ENCODE measurements around the gene MIEF2.

The MIEF2 gene

GRCh38 chr17:18262641-18263040 is 2.2 kb downstream of the MIEF2 start:
- no peak overlapping the region for H3K27ac ChIP-seq
- no peak for TF ChIP-seq ZFX (IDR thresholded peaks at IDR 0.05)
- no peak for TF ChIP-seq CTCF (conservative IDR thresholded peaks at IDR 0.05)

GRCh38 chr17:18263885-18264682 is 3.6 kb downstream of the MIEF2 start:
- TF ChIP-seq CTCF (conservative IDR thresholded peaks at IDR 0.05) (no peak), ZFX (IDR thresholded peaks at IDR 0.05) (no peak)
- no peak overlapping the region for H3K27ac ChIP-seq

GRCh38 chr17:18267366-18267765 is 6.9 kb downstream of the MIEF2 start:
- H3K27ac ChIP-seq = no peak overlapping the region
- TF ChIP-seq ZFX (IDR thresholded peaks at IDR 0.05) (no peak), CTCF (conservative IDR thresholded peaks at IDR 0.05) (no peak)

- H3K27ac ChIP-seq = no peak overlapping the region
- TF ChIP-seq CTCF (conservative IDR thresholded peaks at IDR 0.05) (no peak), ZFX (IDR thresholded peaks at IDR 0.05) (no peak)
Observed at GRCh38 chr17:18267927-18268711, 7.7 kb downstream of the MIEF2 start.

- H3K27ac ChIP-seq = no peak overlapping the region
- TF ChIP-seq CTCF (conservative IDR thresholded peaks at IDR 0.05) (no peak), ZFX (IDR thresholded peaks at IDR 0.05) (no peak)
Observed at GRCh38 chr17:18270046-18270931, 9.8 kb downstream of the MIEF2 start.

- no peak overlapping the region for H3K27ac ChIP-seq
- TF ChIP-seq CTCF (conservative IDR thresholded peaks at IDR 0.05) (no peak), ZFX (IDR thresholded peaks at IDR 0.05) (no peak)
Observed at GRCh38 chr17:18277076-18277475, 16.6 kb downstream of the MIEF2 start.
